Astrocyte (in vitro differentiated cells and primary cell): Measurements from ENCODE around the gene MUC5AC. TPM values are rescaled to one million over a fixed set of nuclear protein-coding genes. Genes with fewer than 3 reads are reported as not detected.

Experiments
- DNase-seq: peaks from one replicate; pipeline ENCODE4 v3.0.0-alpha.2; 2010; ENCODE audit warnings: low read depth
- FAIRE-seq: peaks from 2 replicates; lab custom pipeline; 2011; peaks lifted over from hg19 to GRCh38; lab: Jason Lieb, UNC
- H2AFZ ChIP-seq: 2 replicates; pipeline ENCODE4 v1.6.0; 2012; ENCODE audit warnings: low read depth, low read length, inconsistent platforms
- H3K27ac ChIP-seq: 2 replicates; pipeline ENCODE4 v1.5.1; 2011; ENCODE audit warnings: low read depth, low read length, inconsistent platforms
- H3K27me3 ChIP-seq: 2 replicates; pipeline ENCODE4 v1.6.0; 2011; ENCODE audit warnings: low read length, inconsistent platforms; ENCODE audit not compliant: insufficient read depth
- H3K36me3 ChIP-seq: 2 replicates; pipeline ENCODE4 v1.5.1; 2011; ENCODE audit warnings: low read length, inconsistent platforms; ENCODE audit not compliant: insufficient read depth
- H3K4me1 ChIP-seq: 2 replicates; pipeline ENCODE4 v1.5.1; 2011; ENCODE audit warnings: low read length, inconsistent platforms; ENCODE audit not compliant: insufficient read depth
- H3K4me2 ChIP-seq: 2 replicates; pipeline ENCODE4 v1.6.0; 2012; ENCODE audit warnings: low read length, inconsistent platforms
- H3K4me3 ChIP-seq: 2 replicates; pipeline ENCODE4 v1.5.1; 2011; ENCODE audit warnings: low read depth, mild to moderate bottlenecking, low read length, inconsistent platforms; ENCODE audit not compliant: insufficient read depth
- H3K79me2 ChIP-seq: 2 replicates; pipeline ENCODE4 v1.6.0; 2012; ENCODE audit warnings: mild to moderate bottlenecking, low read length, inconsistent platforms; ENCODE audit not compliant: insufficient read depth
- H3K9ac ChIP-seq: 2 replicates; pipeline ENCODE4 v1.6.0; 2012; ENCODE audit warnings: mild to moderate bottlenecking, low read length, inconsistent platforms
- H3K9me3 ChIP-seq: 2 replicates; pipeline ENCODE4 v1.5.1; 2012; ENCODE audit warnings: low read depth, mild to moderate bottlenecking, low read length, inconsistent platforms; ENCODE audit not compliant: insufficient read depth
- H4K20me1 ChIP-seq: 2 replicates; pipeline ENCODE4 v1.6.0; 2012; ENCODE audit warnings: low read length, inconsistent platforms; ENCODE audit not compliant: insufficient read depth
- H3K27ac Mint-ChIP-seq: one replicate; pipeline ENCODE4 v1.8.0; 2021; ENCODE audit warnings: mild to moderate bottlenecking, mixed read lengths; ENCODE audit not compliant: unreplicated experiment
- H3K27me3 Mint-ChIP-seq: one replicate; pipeline ENCODE4 v1.8.0; 2021; ENCODE audit warnings: low read depth, mixed read lengths; ENCODE audit not compliant: unreplicated experiment
- H3K36me3 Mint-ChIP-seq: one replicate; pipeline ENCODE4 v1.8.0; 2021; ENCODE audit warnings: low read depth, mixed read lengths; ENCODE audit not compliant: unreplicated experiment
- H3K4me1 Mint-ChIP-seq: one replicate; pipeline ENCODE4 v1.8.0; 2021; ENCODE audit warnings: low read depth, mixed read lengths; ENCODE audit not compliant: unreplicated experiment
- H3K4me3 Mint-ChIP-seq: one replicate; pipeline ENCODE4 v1.8.0; 2021; ENCODE audit warnings: mild to moderate bottlenecking, moderate library complexity, mixed read lengths; ENCODE audit not compliant: unreplicated experiment
- H3K9me3 Mint-ChIP-seq: one replicate; pipeline ENCODE4 v1.8.0; 2021; ENCODE audit warnings: mild to moderate bottlenecking, mixed read lengths; ENCODE audit not compliant: unreplicated experiment
- CTCF ChIP-seq: IDR thresholded peaks from 2 replicates; pipeline ENCODE4 v1.5.1; 2011; ENCODE audit warnings: low read depth, mild to moderate bottlenecking, inconsistent platforms, low read length, moderate library complexity; ENCODE audit not compliant: insufficient read depth
- EZH2 ChIP-seq: IDR thresholded peaks from 2 replicates; pipeline ENCODE4 v1.6.1; 2012; ENCODE audit warnings: mild to moderate bottlenecking, low read length, inconsistent platforms; ENCODE audit not compliant: insufficient read depth
- total RNA-seq: library from RNA; stranded (reverse); gene quantifications from 2 replicates; pipeline ENCODE4 v1.2.1, GENCODE V29; 2021

The MUC5AC gene
- total RNA-seq, 1 donor from 2014 or later: not detected

GRCh38 chr11:1194231-1194976 is 36.7 kb downstream of the MUC5AC start:
- no peaks in the 10 kb centered on the region for H3K36me3 ChIP-seq
- peaks cover 3% of the 10 kb centered on the region for H3K9me3 ChIP-seq
- no peak overlapping the region for H3K9ac ChIP-seq
- no peak overlapping the region for H2AFZ ChIP-seq
- Mint-ChIP-seq H3K36me3 (peaks cover 2% of the 10 kb centered on the region), H3K27ac (no peak overlapping the region), H3K4me1 (no peaks in the 10 kb centered on the region), H3K4me3 (no peak overlapping the region), H3K27me3 (peaks cover 8% of the 10 kb centered on the region), H3K9me3 (peaks cover 5% of the 10 kb centered on the region)
- TF ChIP-seq CTCF: no peak
- no peak overlapping the region for H3K4me2 ChIP-seq
- no peak overlapping the region for H3K27ac ChIP-seq
- no peaks in the 10 kb centered on the region for H4K20me1 ChIP-seq
- no peaks in the 10 kb centered on the region for H3K27me3 ChIP-seq
- no peak overlapping the region for H3K4me3 ChIP-seq
- FAIRE-seq: no peak
- no peaks in the 10 kb centered on the region for H3K4me1 ChIP-seq
- no peak for DNase-seq
- no peaks in the 10 kb centered on the region for H3K79me2 ChIP-seq

- no peak overlapping the region for H2AFZ ChIP-seq
- H3K36me3 Mint-ChIP-seq: peaks cover 2% of the 10 kb centered on the region
- no peaks in the 10 kb centered on the region for H4K20me1 ChIP-seq
- no peak for FAIRE-seq
- no peak overlapping the region for H3K4me3 ChIP-seq
- H3K9me3 ChIP-seq: peaks cover 3% of the 10 kb centered on the region
- no peaks in the 10 kb centered on the region for H3K27me3 ChIP-seq
- no peak for DNase-seq
- no peak overlapping the region for H3K27ac ChIP-seq
- peaks cover 10% of the 10 kb centered on the region for H3K27me3 Mint-ChIP-seq
- H3K79me2 ChIP-seq: no peaks in the 10 kb centered on the region
- H3K4me1 Mint-ChIP-seq: no peaks in the 10 kb centered on the region
- no peak overlapping the region for H3K4me2 ChIP-seq
- peaks cover 5% of the 10 kb centered on the region for H3K9me3 Mint-ChIP-seq
- H3K36me3 ChIP-seq: no peaks in the 10 kb centered on the region
- H3K4me1 ChIP-seq: no peaks in the 10 kb centered on the region
- H3K4me3 Mint-ChIP-seq: no peak overlapping the region
- H3K9ac ChIP-seq: no peak overlapping the region
- no peak overlapping the region for H3K27ac Mint-ChIP-seq
- TF ChIP-seq CTCF: no peak
- no peak for TF ChIP-seq EZH2
Observed at GRCh38 chr11:1194977-1195681, 37.4 kb downstream of the MUC5AC start.
